ENCODE measurements around the gene RMND5A. TPM values are rescaled to one million over a fixed set of nuclear protein-coding genes. Genes with fewer than 3 reads are reported as not detected.

Gene RMND5A
- polyA plus RNA-seq, 1 donor from 2014 or later, result 36.3 TPM

DNA sequence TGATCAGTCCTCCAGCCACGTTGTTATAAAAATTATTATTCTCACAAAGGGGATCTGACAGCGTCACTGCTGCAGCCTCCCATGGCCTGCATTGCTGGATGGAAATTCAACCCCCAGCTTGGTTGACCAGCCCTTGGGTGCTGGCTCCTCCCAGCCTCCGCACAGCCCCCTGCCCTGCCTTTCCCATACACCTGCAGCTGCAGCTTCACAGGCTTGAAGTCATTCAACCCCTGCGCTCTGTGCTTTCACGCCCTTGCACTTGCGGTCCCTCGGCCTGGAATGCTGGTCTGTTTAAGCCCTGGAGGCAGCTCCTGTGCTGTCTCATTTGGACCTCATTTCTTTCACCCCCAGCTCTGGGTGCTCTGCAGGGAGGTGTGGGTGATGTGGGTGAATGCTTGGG is 71.5 kb downstream of the RMND5A start:
- no peak overlapping the region for H3K4me2 ChIP-seq (ENCODE audit: low read length)
- peaks cover 58% of the 10 kb centered on the region for H3K27me3 ChIP-seq (ENCODE audit: insufficient read depth, low read depth, low read length)
- no peak overlapping the region for H3K27ac ChIP-seq (ENCODE audit: low read length)
- H3K79me2 ChIP-seq (replicated peaks; ENCODE audit: insufficient read depth, low read length), result no peaks in the 10 kb centered on the region
- H3K4me3 ChIP-seq (ENCODE audit: low read length), result peak overlapping the region; percentile 2
- no peak for TF ChIP-seq MXI1 (conservative IDR thresholded peaks at IDR 0.05; ENCODE audit: poor library complexity, severe bottlenecking)
- no peak for TF ChIP-seq RAD21 (conservative IDR thresholded peaks at IDR 0.05)
- no peak for TF ChIP-seq EP300 (conservative IDR thresholded peaks at IDR 0.05; ENCODE audit: poor library complexity, severe bottlenecking)
- no peak for TF ChIP-seq POLR2AphosphoS5 (IDR thresholded peaks at IDR 0.05)
- TF ChIP-seq, protein P1, sequence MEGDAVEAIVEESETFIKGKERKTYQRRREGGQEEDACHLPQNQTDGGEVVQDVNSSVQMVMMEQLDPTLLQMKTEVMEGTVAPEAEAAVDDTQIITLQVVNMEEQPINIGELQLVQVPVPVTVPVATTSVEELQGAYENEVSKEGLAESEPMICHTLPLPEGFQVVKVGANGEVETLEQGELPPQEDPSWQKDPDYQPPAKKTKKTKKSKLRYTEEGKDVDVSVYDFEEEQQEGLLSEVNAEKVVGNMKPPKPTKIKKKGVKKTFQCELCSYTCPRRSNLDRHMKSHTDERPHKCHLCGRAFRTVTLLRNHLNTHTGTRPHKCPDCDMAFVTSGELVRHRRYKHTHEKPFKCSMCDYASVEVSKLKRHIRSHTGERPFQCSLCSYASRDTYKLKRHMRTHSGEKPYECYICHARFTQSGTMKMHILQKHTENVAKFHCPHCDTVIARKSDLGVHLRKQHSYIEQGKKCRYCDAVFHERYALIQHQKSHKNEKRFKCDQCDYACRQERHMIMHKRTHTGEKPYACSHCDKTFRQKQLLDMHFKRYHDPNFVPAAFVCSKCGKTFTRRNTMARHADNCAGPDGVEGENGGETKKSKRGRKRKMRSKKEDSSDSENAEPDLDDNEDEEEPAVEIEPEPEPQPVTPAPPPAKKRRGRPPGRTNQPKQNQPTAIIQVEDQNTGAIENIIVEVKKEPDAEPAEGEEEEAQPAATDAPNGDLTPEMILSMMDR (IDR thresholded peaks at IDR 0.05; ENCODE audit: poor library complexity, severe bottlenecking), result no peak
- TF ChIP-seq EZH2 (IDR thresholded peaks at IDR 0.05; ENCODE audit: borderline replicate concordance, insufficient read depth, low read length, poor library complexity, severe bottlenecking), result no peak
- TF ChIP-seq, protein P2, sequence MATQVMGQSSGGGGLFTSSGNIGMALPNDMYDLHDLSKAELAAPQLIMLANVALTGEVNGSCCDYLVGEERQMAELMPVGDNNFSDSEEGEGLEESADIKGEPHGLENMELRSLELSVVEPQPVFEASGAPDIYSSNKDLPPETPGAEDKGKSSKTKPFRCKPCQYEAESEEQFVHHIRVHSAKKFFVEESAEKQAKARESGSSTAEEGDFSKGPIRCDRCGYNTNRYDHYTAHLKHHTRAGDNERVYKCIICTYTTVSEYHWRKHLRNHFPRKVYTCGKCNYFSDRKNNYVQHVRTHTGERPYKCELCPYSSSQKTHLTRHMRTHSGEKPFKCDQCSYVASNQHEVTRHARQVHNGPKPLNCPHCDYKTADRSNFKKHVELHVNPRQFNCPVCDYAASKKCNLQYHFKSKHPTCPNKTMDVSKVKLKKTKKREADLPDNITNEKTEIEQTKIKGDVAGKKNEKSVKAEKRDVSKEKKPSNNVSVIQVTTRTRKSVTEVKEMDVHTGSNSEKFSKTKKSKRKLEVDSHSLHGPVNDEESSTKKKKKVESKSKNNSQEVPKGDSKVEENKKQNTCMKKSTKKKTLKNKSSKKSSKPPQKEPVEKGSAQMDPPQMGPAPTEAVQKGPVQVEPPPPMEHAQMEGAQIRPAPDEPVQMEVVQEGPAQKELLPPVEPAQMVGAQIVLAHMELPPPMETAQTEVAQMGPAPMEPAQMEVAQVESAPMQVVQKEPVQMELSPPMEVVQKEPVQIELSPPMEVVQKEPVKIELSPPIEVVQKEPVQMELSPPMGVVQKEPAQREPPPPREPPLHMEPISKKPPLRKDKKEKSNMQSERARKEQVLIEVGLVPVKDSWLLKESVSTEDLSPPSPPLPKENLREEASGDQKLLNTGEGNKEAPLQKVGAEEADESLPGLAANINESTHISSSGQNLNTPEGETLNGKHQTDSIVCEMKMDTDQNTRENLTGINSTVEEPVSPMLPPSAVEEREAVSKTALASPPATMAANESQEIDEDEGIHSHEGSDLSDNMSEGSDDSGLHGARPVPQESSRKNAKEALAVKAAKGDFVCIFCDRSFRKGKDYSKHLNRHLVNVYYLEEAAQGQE (IDR thresholded peaks at IDR 0.05; ENCODE audit: borderline replicate concordance), result no peak
- no peak for TF ChIP-seq SMC3 (conservative IDR thresholded peaks at IDR 0.05; ENCODE audit: poor library complexity)
- no peak for TF ChIP-seq TAF1 (IDR thresholded peaks at IDR 0.05; ENCODE audit: low read depth)
- H4K20me1 ChIP-seq (ENCODE audit: insufficient read depth), result no peaks in the 10 kb centered on the region
- no peaks in the 10 kb centered on the region for H3K9me2 ChIP-seq (ENCODE audit: insufficient read depth, low read length)
- H3F3A ChIP-seq (ENCODE audit: insufficient read depth, low read length, poor library complexity, severe bottlenecking), result no peaks in the 10 kb centered on the region
- no peak overlapping the region for H3K9ac ChIP-seq (ENCODE audit: low read length)
- peaks cover 4% of the 10 kb centered on the region for H3K9me3 ChIP-seq (ENCODE audit: low read length)
- no peak overlapping the region for H2AFZ ChIP-seq (ENCODE audit: low read depth, low read length)
- no peaks in the 10 kb centered on the region for H3K36me3 ChIP-seq (ENCODE audit: insufficient read depth, low read length)

DNA sequence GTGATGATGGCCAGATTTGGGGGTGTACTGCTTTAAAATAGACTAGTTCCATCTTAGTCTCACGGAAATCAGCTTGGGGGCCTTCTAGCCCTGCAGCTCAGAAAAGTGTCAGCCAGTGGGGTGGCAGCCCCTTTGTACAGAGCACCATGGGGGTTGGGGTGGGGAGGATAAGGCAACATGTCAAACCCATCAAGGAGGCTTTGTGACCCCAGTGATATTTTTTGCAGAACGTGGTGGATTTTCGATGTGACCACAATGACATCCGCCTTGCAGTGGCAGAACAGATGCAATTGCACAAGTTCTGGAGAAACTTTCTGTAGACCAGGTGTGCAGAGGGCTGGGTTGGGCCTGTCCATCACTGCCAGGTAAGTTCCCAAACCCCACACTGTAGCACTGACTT is 73.7 kb downstream of the RMND5A start:
- Histone ChIP-seq H3K4me2 (ENCODE audit: low read length) (no peak overlapping the region), H3F3A (ENCODE audit: insufficient read depth, low read length, poor library complexity, severe bottlenecking) (no peaks in the 10 kb centered on the region), H3K27ac (ENCODE audit: low read length) (no peak overlapping the region), H3K9me2 (ENCODE audit: insufficient read depth, low read length) (no peaks in the 10 kb centered on the region), H4K20me1 (ENCODE audit: insufficient read depth) (no peaks in the 10 kb centered on the region), H3K4me3 (ENCODE audit: low read length) (no peak overlapping the region), H3K9me3 (ENCODE audit: low read length) (peaks cover 4% of the 10 kb centered on the region), H2AFZ (ENCODE audit: low read depth, low read length) (no peak overlapping the region), H3K79me2 (replicated peaks; ENCODE audit: insufficient read depth, low read length) (no peaks in the 10 kb centered on the region), H3K36me3 (ENCODE audit: insufficient read depth, low read length) (no peaks in the 10 kb centered on the region), H3K9ac (ENCODE audit: low read length) (no peak overlapping the region), H3K27me3 (ENCODE audit: insufficient read depth, low read depth, low read length) (peaks cover 41% of the 10 kb centered on the region)
- TF ChIP-seq, protein P2 (IDR thresholded peaks at IDR 0.05; ENCODE audit: borderline replicate concordance), result no peak
- TF ChIP-seq EZH2 (IDR thresholded peaks at IDR 0.05; ENCODE audit: borderline replicate concordance, insufficient read depth, low read length, poor library complexity, severe bottlenecking) (no peak), MXI1 (conservative IDR thresholded peaks at IDR 0.05; ENCODE audit: poor library complexity, severe bottlenecking) (no peak), SMC3 (conservative IDR thresholded peaks at IDR 0.05; ENCODE audit: poor library complexity) (no peak), POLR2AphosphoS5 (IDR thresholded peaks at IDR 0.05) (no peak), EP300 (conservative IDR thresholded peaks at IDR 0.05; ENCODE audit: poor library complexity, severe bottlenecking) (no peak), RAD21 (conservative IDR thresholded peaks at IDR 0.05) (no peak), TAF1 (IDR thresholded peaks at IDR 0.05; ENCODE audit: low read depth) (no peak)
- TF ChIP-seq, protein P1 (IDR thresholded peaks at IDR 0.05; ENCODE audit: poor library complexity, severe bottlenecking), result no peak

All from neural cell (in vitro differentiated cells).